Right hindlimb (tissue), 1 donor: ENCODE results near the gene ALPK1.
"Not testable (repeated sequence)": the region's sequence is repeated elsewhere in the genome, so short reads cannot be mapped to it uniquely, and the experiment has no call there.

Experiments used
- DNase-seq: peaks from one replicate; pipeline ENCODE4 v3.0.0-alpha.2; 2018

Gene ALPK1

DNA sequence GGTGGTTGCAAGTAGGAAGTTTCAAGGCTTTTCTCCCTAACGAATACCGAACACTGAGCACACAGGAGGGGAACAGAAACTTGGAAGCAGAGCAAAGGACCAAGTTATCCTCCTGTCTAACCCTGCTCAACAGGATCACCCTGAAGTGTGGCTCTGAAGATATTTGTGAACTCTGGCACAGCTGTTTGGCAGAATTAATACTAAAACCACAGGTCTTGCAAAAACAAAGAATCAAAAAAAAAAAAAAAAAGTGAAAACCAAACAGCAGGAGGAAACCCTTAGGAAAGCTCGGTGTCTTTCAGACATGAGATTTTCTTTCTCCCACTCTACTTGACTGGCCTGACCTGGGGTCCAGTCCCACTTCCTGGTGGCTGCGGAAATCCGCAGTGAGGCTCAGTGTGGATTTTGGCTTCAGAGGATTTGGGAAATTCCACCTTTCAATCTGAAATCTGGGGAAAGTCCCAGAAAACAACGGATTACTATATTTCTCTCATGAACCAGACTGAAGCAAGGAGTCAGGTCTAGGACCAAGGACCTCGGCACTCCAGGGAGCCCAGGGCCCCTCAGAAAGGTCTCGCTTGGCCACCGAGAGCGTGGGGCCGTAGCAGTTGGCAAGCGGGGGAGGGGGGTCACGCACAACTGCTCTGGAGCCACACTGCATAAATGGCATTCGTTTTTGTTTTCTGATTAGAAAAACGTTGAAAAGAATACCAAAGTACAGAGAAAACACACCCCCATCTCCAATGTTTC is 12.3 kb upstream of the ALPK1 start:
- DNase-seq = peak; percentile 29

DNA sequence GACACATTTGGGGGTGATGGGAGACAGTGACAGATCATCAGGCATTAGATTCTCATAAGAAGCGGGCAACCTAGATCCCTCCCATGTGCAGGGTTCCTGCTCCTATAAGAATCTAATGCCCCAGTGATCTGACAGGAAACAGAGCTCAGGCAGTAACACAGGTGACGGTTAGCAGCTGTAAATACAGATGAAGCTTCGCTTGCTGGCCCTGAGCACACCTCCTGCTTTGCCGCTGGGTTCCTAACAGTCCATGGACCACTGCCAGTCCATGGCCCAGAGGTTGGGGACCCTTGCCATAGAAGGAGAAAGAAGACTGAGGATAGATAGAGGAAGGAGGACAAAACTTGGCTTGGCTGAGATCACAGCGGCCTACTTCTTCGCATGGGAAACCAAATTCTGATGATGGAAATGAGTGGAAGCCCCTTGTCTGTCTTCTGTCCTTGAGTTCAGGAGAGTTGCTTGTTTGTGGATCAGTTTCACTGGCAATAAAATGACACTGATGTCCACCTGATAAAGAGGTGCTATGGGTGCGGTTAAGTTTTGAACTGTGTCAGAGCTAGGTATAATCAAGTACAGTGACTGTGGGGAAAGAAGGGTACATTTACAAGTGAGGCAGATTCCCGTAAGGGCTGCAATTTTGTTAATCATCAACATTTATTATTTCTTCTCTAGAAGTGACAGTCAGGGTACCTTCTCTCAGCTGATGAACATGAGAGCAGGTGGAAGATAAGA is 9.7 kb upstream of the ALPK1 start:
- no peak for DNase-seq

DNA sequence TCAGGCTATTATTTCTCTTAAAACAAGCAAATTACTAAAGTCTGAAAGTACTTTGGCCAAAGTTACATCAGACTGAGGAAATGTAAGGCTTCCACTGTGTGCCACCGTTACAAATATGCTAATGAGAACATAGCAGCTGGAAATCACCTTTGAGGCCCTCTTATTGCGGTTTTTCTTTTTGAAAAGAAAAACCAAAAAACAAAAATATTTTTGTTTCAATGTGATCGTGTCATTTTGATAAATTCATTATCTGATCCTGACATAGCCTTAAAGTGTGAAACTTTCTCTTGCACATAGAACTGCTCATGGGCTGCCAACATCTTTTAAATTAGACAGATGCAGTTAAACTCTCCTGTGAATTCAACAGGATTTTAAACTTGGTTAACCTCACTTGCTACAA is 8.7 kb upstream of the ALPK1 start:
- no peak for DNase-seq

DNA sequence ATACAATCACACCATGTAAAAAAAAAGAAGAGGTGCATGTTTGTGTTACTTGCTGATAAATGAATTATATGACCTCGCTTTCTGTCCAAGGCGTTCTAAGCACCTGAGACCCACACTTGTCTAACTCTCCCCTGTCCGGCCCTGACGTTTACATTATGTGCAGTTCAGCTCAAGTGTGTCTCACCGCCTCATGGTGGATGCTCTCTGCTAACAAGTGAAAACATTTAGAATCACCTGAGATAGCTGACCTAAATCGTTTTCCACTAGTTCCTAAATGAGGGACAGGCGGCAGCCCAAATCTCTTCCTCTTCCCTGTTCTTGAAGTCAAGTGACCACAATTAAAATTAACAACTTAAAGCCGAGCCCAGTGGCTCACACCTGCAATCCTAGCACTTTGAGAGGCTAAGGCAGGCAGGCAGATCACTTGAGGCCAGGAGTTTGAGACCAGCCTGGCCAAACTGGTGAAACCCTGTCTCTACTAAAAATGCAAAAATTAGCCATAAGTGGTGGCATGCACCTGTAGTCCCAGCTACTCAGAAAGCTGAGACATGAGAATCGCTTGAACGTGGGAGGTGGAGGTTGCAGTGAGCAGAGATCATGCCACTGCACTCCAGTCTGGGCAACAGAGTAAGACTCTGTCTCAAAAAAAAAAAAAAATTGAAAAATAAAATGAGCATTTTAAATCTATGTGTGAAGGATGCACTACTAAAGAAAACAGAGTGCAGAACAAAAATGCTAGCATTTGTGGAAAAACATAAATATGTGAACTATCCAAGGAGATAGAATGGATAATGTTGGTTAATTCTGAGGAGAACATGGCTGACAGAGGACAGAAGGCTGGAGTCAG is 7.5 kb upstream of the ALPK1 start:
- DNase-seq = no peak

DNA sequence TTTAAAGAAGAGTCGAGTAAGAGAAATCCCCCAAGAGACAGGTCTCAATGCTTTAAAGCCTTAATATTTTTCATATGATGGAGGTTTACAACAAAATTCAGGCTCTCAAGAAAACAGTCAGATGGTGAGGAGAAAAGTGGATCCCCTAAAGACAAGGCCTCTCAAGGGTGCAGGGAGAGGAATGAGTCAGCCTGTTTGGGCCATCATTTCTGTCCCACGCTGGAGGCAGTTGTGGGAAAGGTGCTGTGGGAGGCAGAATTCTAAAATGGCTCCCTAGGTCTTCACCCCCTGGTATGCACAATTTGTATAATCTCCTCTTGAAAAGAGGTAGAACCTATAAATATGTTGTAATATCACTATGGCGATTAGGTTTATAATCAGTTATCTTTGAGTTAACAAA is 6.8 kb upstream of the ALPK1 start:
- no peak for DNase-seq

DNA sequence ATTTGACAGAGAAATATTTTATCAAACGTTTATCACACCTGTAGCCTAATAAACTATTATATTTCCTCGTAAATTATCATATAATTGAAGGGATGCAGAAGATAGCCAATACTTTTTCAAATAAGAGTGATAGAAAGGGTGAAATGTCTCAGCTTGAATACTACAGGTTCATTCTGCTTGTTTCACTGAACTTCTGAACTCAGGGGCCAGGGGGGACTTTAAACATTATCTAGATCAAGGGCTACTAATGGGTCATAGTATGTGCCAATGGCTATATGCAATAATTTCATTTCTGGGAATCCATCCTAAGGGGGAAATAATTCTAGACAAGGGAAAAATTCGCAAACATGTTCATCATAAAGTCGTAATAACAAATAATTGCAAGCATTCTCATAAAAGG is 2.6 kb downstream of the ALPK1 start:
- DNase-seq = no peak

DNA sequence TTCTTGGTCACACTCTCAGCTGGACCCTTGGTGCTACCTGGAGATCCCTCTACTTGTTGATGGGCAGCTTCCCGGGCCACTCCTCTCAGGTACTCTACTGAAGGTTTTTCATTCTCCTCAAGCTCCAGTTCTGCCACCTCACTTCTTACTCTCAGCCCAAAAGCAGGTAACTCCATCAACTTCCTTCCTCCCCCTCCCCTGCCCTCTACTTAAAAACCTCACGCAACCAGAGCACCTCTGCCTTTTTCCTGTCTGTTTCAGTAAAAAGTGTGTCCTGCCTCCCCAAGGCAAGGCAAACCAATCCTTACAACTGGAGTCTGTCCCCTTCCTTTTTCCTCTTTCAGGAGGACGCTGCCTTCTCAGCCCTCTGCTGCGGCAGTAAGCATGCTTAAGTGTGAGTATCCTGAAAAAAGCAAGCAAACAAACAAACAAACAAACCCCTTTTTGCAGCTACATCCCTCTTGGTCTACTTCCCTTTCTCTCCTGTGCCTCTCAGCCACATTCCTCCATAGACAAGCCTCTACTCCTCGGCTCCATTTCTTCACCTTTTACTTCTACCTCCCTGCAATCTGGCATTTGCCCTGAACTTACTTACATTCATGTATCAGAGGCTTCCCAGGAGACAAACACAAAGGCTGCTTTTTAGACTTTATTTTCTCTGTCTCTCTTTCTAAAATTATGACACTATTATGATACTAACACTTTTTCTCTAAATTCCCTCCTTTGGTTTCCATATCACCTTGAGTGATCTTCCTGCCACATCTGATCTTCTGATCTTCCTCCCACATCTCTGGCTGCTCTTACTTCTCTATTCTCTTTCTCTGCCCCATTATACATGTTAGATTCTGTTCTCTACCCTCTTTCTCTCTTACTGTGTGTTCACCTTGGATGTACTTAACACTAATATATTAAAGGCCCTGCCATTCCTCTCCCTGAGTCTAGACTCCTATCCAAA is 5.4 kb downstream of the ALPK1 start:
- no peak for DNase-seq

DNA sequence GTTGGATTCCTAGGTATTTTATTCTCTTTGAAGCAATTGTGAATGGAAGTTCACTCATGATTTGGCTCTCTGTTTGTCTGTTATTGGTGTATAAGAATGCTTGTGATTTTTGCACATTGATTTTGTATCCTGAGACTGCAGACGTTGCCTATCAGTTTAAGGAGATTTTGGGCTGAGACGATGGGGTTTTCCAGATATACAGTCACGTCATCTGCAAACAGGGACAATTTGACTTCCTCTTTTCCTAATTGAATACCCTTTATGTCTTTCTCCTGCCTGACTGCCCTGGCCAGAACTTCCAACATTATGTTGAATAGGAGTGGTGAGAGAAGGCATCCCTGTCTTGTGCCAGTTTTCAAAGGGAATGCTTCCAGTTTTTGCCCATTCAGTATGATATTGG is 8.3 kb downstream of the ALPK1 start:
- DNase-seq = not testable (repeated sequence)

DNA sequence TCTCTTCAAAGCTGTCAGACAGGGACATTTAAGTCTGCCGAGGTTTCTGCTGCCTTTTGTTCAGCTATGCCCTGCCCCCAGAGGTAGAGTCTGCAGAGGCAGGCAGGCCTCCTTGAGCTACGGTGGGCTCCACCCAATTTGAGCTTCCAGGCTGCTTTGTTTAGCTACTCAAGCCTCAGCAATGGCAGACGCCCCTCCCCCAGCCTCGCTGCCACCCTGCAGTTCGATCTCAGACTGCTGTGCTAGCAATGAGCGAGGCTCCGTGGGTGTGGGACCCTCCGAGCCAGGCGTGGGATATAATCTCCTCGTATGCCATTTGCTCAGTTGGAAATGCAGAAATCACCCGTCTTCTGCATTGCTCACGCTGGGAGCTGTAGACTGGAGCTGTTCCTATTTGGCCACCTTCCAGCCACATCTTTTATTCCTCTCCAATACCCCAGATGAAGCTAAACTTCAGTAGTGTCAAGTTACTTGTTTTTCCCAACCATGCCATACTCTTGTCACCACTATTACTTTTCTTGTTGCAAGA is 12.2 kb downstream of the ALPK1 start:
- not testable (repeated sequence) for DNase-seq

DNA sequence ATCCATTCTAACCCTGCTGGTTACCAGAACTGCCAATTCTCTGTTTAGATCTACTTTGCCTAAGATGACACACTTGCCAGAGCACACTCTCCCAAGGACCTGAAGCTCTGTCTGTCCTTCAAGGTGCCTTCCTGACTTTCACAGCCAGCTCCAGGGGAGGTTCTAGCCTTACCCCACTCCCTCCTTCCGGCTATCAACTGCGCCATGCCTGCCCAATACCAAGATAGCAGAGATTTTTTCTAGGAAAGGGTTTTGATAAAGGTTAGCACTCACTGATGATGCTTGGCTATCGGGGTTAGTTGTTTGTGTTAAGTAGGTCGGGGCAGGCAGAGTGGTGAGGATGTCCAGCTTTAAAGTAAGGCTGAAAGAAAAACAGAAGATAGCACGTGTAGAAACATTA is 14.3 kb downstream of the ALPK1 start:
- no peak for DNase-seq

DNA sequence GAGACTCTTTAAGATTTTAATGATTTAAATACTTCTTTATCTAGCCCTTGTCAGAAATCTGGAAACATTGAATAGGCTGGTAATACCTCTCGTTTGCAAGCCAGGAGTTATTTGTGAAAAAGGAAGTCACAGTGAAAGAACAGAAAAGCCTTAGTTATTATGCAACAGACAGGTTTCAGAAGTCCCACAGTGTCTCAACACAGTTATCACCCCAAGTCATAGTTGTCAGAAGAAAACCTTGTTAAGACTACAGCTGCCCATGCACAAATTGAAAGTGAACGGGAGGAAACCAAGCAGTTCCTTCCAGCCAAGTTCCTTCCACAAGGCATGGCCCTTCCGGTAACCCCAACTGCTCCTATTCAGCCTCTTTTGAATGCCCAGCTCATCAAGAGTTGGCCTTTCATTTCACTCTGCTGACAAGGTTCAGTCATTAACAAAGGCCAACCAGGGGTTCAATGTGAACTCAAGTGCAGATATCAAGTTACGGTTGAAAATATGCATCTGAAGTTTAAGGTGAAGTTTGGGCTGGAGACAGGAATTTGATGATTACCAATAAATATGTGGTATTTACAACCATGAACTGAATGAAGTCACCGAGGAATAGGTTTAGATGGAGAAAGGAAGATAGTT is 15.6 kb downstream of the ALPK1 start:
- DNase-seq = no peak

DNA sequence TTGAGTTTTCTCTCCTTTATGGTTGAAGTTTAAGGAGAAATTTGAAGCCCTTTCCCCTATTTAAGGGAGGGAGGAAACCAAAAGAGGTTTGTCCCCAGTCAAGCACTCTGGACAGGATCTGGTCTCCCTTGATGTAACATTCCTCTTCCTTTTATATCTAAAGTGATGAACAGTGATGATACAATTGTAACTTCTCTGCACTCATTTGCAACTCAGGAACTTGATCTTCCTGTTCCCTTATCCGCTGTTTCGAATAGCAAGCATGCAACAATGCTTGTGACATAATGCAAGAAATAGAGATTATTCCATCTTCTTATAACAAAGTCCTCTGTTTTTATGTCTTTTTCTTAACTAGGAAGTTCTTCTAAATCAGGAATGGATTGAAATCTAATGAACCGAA is 18.3 kb downstream of the ALPK1 start:
- DNase-seq = no peak

DNA sequence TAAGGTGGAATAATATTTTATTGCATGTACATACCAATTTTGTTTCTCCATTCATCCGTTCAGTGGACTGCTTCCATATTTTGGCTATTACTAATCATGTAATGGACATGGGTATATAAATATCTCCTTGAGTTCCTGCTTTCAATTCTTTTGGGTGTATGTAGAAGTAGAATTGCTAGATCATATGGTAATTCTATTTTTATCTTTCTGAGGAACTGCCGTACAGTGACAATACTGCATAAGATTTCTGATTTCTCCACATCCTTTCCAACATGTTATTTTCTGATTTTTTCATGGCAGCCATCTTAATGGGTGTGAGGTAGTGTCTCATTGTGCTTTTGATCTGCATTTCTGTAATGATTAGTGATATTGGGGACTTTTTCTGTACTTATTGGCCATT is 19.2 kb downstream of the ALPK1 start:
- DNase-seq = no peak

DNA sequence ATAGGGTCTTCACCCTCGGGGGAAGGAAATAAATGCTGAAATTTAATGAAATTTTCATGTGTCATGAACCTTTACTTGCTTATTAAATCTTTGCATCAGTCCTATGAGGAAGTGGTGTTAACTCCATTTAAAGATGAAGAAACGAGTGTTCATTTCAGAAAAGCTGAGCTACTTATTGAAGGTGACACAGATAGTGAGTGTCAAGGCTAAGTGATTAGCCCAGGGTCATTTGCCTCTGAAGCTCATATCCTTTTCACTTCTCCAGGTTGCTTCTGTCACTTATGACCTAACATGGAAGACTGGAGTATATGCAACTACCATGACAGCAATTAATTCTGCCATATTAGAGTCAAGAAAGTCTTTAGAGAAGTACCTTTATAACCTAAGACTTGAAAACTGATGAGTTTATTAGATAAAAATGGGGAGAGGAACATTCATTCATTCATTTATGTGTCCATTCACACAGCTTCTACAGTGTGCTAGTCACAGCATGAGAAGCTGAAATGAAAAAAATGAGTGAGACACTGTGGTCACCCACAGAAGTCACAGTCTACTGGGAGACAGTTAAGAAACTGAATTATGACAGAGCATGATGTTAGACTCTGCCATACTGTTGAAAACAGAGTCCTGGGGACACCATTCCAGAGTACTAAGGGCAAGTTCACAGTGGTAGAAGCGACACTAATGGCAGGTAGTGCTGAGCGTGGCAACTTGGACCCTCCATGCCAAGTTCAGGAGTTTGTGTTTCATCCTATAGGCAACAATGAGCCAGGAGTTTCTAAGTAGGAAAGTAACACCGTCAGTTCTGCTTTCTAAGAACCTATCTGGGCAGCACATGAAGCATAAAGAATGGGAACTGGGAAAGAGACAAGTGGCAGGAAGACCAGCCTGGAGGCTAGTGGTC is 21.3 kb downstream of the ALPK1 start:
- no peak for DNase-seq

DNA sequence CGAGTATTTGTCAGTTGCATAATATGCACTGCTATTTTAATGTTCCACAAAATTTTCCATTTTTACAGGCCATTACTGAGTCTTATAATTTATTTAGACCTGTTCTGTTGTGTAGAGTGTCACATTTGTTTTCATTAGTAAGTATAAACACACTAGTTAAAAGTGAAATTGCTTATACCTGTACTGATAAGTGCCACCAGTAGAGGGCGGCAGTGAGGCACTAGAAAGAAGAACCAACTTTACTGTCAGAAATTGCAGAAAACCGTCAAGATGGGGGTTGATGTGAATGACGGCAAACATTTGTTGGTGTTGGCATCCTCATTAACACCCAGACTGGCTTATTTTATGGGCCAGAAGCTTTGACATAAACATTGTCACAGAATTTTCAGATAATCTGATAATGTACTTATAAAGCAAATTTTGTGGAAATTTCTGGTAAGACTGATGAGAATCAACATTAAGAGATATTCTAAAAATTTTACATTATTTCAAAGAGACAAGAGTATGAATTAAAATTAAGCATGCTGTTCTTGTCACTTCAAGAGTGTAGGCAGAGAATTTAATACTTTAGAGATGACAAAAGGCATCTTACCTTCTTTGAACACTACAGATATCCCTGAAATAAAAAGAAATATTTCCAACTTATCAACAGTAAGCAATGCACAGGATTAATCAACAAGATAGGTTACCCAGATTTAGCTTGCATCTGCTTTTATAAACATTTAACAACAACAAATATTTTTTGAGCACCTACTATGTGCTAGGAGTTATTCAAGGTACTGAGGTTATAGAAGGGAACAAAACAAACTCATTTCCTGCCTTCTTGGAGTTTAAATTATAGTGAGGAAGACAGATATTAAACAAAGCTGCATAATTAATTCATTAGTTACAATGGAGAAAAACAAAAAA is 24.9 kb downstream of the ALPK1 start:
- DNase-seq = peak; percentile 32

DNA sequence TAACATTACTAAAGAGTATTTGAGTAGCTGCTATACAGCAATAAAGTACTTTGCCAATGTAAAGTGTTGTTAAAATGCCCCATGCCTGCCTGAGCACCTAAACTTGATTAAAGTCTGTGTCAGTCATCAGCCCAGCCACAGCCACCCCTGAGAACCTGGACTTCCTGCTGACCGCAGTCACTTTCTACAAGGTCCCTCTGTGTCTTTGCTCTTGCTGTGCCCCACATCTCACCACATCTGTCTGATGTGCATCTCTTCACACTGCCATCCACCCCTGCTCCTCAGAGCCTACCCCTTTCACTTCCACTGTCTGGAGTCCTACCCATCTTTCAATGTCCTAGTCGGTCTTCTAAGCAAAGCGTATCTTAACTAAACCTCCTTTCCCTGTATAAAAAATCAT is 25.7 kb downstream of the ALPK1 start:
- DNase-seq = no peak

DNA sequence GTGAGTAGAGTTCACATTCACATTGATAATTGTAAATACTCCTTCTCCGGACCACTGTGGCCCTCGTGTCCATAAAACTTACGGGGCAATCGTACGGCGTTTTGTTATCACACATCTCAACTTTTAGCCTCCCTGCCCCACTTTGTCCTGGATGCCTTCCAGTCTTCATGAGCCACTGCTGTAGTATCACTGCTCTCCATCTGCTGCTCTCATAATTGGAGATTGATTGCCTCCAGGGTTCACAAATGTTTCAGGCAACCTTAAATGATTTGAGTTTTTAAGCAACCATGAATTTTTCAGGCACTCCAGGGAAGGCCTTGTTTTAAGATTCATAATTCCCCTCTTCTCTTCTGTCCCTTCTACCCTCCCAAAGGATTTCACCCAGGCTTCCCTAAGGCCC is 28.4 kb downstream of the ALPK1 start:
- DNase-seq = no peak

DNA sequence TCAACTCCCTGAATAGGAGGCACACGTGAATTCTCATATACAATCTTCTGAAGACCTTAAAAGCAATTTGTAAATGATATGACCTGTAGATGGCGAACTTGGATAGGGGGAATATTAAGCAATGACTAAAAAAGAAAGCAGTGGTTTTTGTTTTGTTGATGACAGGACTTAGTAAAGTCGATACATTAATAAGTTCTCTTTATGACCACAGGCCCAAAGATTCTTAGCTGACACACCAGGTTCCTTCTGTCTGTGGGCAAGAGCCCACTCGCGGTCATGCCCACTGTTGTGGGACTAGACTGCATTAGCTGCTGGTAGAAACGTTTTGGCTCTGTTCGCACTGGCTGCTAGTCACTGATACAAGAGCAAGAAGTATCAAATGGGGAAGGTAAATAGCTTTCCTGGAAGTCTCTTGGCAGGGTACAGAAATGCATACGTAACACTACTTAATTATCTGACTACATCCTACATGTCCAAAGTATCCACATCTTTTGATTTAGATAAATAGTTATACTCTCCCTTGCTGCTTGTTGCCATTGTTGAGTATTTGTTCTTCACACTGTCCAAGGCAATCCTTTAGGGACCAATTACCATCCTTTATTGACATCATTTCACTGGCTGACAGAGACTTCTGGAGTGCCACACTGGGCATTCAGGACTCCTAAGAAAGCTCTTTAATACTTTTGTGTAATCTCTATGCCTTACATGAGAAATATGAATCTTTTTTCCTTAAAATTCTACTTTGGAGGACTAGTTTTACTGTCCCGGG is 31.0 kb downstream of the ALPK1 start:
- no peak for DNase-seq

DNA sequence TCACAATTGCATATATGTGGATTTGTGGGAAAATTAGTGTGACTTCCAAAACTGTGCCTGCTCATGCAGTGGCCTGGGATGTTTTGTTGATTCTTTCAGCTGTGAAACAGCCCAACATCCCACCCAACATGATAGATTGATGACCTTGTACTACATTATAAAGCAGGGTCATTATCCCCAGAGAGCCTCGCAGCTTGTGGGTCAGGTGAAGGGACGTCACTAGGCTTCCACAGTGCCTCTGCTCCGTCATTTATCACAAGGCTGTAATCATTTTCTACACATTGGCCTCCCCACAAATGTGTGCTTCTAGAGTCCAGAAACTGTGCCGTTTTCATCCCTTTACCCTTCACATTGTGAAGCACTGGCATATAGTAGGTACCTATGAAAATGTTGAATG is 31.6 kb downstream of the ALPK1 start:
- DNase-seq = no peak
